ENCODE measurements around the gene PACRG.

Gene PACRG

GRCh38 chr6:163170294-163170883, 442.6 kb downstream of the PACRG start:
- no peak for DNase-seq (ENCODE audit: low read depth, low spot score)
- CTCF ChIA-PET, result interaction anchor here (0.7 to 1.7 kb wide), 2 partner anchors 10 to 183 kb away, joined by 3 to 5 read pairs; no protein-coding TSS in a partner anchor
- POLR2A ChIA-PET, result no interaction called here
- no peak overlapping the region for H3K4me3 ChIP-seq (ENCODE audit: low read depth, low read length)
- peak; percentile 31 for TF ChIP-seq CTCF (IDR thresholded peaks at IDR 0.05; ENCODE audit: insufficient read depth, low read length, missing control alignments)

GRCh38 chr6:163173741-163174140, 446.0 kb downstream of the PACRG start:
- TF ChIP-seq CTCF (IDR thresholded peaks at IDR 0.05; ENCODE audit: insufficient read depth, low read length, missing control alignments), result no peak
- no peak overlapping the region for H3K4me3 ChIP-seq (ENCODE audit: low read depth, low read length)
- ChIA-PET CTCF (no interaction called here), POLR2A (no interaction called here)
- DNase-seq (ENCODE audit: low read depth, low spot score), result no peak

GRCh38 chr6:163175301-163175700, 447.5 kb downstream of the PACRG start:
- CTCF ChIA-PET, result no interaction called here
- H3K4me3 ChIP-seq (ENCODE audit: low read depth, low read length), result no peak overlapping the region
- POLR2A ChIA-PET, result no interaction called here
- TF ChIP-seq CTCF (IDR thresholded peaks at IDR 0.05; ENCODE audit: insufficient read depth, low read length, missing control alignments), result no peak
- no peak for DNase-seq (ENCODE audit: low read depth, low spot score)

- POLR2A ChIA-PET, result no interaction called here
- DNase-seq (ENCODE audit: low read depth, low spot score), result no peak
- CTCF ChIA-PET, result no interaction called here
- no peak for TF ChIP-seq CTCF (IDR thresholded peaks at IDR 0.05; ENCODE audit: insufficient read depth, low read length, missing control alignments)
- no peak overlapping the region for H3K4me3 ChIP-seq (ENCODE audit: low read depth, low read length)
Measured at GRCh38 chr6:163176097-163176496, 448.3 kb downstream of the PACRG start.

- H3K4me3 ChIP-seq (ENCODE audit: low read depth, low read length), result no peak overlapping the region
- CTCF ChIA-PET, result interaction anchor here (1.0 kb wide), 1 partner anchor 8 kb away, joined by 3 read pairs; no protein-coding TSS in a partner anchor
- DNase-seq (ENCODE audit: low read depth, low spot score), result no peak
- POLR2A ChIA-PET, result interaction anchor here (0.6 kb wide), 1 partner anchor 59 kb away, joined by 3 read pairs; no protein-coding TSS in a partner anchor
- TF ChIP-seq CTCF (IDR thresholded peaks at IDR 0.05; ENCODE audit: insufficient read depth, low read length, missing control alignments), result no peak
Measured at GRCh38 chr6:163177007-163177406, 449.2 kb downstream of the PACRG start.

- CTCF ChIA-PET, result no interaction called here
- H3K4me3 ChIP-seq (ENCODE audit: low read depth, low read length), result no peak overlapping the region
- TF ChIP-seq CTCF (IDR thresholded peaks at IDR 0.05; ENCODE audit: insufficient read depth, low read length, missing control alignments), result no peak
- POLR2A ChIA-PET, result no interaction called here
- DNase-seq (ENCODE audit: low read depth, low spot score), result no peak
Measured at GRCh38 chr6:163177892-163178420, 450.2 kb downstream of the PACRG start.

Data from AG04449 (cell line).